OCI-LY7 (cell line): ENCODE measurements around the gene ADAMTS4.

Experiments used
- CTCF ChIP-seq: fragments of 200-600 bp; sonication (generic); conservative IDR thresholded peaks from 2 replicates; pipeline ENCODE4 v1.5.1; 2014; ENCODE audit warnings: mild to moderate bottlenecking, antibody characterized with exemption, low read length, moderate library complexity, mixed read lengths
- EZH2phosphoT487 ChIP-seq: fragments of 200-600 bp; sonication (generic); IDR thresholded peaks from 2 replicates; pipeline ENCODE4 v1.6.1; 2018; ENCODE audit warnings: low read depth, borderline replicate concordance, mild to moderate bottlenecking, mixed run types, antibody characterized with exemption, low read length, moderate library complexity, mixed read lengths

- no peak for TF ChIP-seq CTCF
- TF ChIP-seq EZH2phosphoT487: no peak
Observed at GRCh38 chr1:161233102-161233501, 34.2 kb upstream of the ADAMTS4 start.
